Kidney epithelial cell (primary cell): ENCODE measurements around the gene OTP. TPM values are rescaled to one million over a fixed set of nuclear protein-coding genes. Genes with fewer than 3 reads are reported as not detected.

Source experiments
- DNase-seq: peaks from one replicate; pipeline ENCODE4 v3.0.0-alpha.2; 2010; ENCODE audit warnings: low read depth
- H3K27me3 ChIP-seq: 2 replicates; pipeline ENCODE4 v1.6.0; 2011; ENCODE audit warnings: low read length; ENCODE audit not compliant: control insufficient read depth, insufficient read depth
- H3K36me3 ChIP-seq: 2 replicates; pipeline ENCODE4 v1.5.1; 2011; ENCODE audit warnings: low read length; ENCODE audit not compliant: control insufficient read depth, insufficient read depth
- H3K4me3 ChIP-seq: 2 replicates; pipeline ENCODE4 v1.5.1; 2011; ENCODE audit warnings: low read depth, mild to moderate bottlenecking, control low read depth, low read length
- total RNA-seq: library from RNA; depleted of rRNA; stranded (reverse); fragments of >200 nt; gene quantifications from 2 replicates; pipeline ENCODE4 v1.2.3, GENCODE V29; 2015
- TF ChIP-seq, protein P1 (sequence below): IDR thresholded peaks from 2 replicates; pipeline ENCODE4 v1.5.1; 2011; ENCODE audit warnings: mild to moderate bottlenecking, moderate library complexity, low read length, control low read depth, inconsistent platforms; ENCODE audit not compliant: insufficient read depth, poor library complexity, severe bottlenecking

The OTP gene
- total RNA-seq, 1 donor from 2014 or later = not detected

DNA sequence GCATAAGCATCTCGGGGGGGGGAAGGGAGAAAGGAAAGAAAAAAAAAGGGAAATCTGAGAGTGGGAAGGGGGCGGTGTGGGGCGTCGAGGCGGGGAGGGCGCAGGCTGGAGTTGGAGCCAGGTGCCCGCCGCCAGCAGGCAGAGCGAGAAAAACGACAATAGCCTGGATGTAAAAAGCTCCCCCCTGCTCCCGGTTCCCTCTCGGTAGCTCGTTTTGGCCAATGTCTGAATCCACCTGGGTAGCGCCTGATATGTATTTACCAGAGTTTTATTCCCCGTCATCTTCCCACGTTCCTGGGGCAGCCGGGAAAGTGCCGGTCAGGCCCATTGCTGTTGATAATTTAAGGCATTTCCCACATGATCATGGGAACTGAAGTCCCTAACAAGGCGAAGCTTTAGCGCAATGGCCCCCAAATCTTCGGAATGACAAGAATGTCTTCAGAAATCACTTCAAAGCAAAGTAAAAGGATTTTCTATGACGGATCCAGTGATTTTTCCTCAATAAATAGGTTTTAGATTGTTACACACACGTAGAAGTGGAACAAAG is 3.0 kb upstream of the OTP start:
- no peak for DNase-seq
- Histone ChIP-seq H3K27me3 (peaks cover 94% of the 10 kb centered on the region), H3K36me3 (no peaks in the 10 kb centered on the region), H3K4me3 (no peak overlapping the region)
- TF ChIP-seq, protein P1, sequence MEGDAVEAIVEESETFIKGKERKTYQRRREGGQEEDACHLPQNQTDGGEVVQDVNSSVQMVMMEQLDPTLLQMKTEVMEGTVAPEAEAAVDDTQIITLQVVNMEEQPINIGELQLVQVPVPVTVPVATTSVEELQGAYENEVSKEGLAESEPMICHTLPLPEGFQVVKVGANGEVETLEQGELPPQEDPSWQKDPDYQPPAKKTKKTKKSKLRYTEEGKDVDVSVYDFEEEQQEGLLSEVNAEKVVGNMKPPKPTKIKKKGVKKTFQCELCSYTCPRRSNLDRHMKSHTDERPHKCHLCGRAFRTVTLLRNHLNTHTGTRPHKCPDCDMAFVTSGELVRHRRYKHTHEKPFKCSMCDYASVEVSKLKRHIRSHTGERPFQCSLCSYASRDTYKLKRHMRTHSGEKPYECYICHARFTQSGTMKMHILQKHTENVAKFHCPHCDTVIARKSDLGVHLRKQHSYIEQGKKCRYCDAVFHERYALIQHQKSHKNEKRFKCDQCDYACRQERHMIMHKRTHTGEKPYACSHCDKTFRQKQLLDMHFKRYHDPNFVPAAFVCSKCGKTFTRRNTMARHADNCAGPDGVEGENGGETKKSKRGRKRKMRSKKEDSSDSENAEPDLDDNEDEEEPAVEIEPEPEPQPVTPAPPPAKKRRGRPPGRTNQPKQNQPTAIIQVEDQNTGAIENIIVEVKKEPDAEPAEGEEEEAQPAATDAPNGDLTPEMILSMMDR = no peak

DNA sequence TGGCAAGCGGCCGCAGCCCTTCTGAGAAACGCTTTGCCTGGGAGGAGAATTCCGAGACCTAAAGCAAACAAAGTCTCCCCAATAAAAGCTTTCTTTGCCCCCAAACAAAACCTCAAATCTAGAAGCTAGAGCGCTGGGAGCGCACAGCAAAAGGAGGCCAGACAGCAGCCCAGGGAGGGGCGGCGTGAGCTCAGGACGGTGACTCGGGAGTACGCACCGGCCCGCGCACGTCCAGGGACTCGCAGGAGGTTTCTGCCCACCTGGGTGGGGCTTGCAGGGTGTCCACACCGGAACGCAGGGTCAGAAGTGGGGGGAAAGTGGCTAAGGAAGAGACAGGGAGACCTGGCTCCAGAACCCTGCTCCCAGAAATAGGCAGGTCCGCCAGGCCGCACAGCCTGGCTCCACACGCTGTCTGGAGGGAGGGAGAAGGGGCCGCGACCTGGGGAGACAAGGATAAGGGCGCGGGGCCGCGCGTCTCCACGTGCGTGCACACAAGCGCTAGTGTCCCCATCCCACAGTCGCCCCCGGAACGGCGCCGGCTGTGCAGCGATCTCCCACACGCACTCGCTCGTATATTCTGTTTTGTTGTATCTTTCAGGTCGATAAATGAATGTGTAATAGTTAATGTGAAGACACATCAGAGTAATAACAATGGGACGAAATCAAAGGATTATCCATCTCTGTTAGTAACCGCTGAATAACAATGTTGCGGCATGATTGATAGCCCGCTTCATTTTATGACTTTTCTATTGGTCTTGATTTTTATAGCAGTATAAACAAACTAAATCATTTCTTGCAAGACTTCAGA is 2.3 kb upstream of the OTP start:
- TF ChIP-seq, protein P1 = no peak
- DNase-seq = no peak
- Histone ChIP-seq H3K4me3 (no peak overlapping the region), H3K27me3 (peaks cover 94% of the 10 kb centered on the region), H3K36me3 (no peaks in the 10 kb centered on the region)

DNA sequence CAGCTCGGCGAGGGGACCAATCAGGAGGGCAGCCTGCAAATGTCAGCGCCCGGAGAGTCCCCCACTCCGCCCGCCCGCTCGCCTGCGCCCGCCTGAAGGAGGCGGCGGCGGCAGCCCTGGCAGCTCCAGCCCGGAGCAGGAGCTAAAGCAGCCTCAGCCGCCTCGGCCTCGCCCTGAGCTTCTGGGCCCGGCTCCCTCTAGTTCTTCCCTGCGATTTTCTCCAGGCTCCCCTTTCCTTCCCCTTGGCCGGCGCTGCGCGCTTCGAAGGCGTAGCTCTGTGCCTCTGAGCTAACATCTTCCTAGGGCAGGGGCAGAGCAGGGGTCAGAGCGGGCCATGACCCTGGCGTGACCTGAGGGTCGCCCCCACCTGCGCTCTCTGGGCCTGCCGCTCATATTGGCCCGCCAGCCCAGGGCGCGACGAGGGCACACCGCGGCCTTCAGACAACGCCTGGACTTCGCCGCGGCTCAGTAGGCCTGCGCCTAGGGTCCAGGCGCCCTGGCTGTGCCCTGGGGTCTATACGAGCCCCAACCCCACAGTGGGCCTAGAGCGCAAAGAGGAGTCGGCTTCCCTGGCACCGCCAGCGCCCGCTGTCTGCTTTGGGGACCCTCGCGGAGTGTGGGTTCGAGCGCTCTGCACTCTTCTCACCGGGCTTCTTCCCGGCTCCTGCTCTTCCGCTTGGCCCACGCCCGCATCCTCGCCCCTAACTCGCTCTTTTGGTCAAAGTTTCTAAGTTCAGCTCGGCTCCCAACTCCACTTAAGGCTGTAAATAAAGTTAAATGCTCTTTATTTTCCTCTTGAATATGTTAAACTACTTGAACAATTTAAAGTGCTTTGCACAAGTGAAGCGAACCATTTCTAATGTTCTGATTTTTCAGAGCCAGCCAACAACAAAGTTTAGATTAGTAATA is 504 bp upstream of the OTP start:
- peaks cover 79% of the 10 kb centered on the region for H3K27me3 ChIP-seq
- H3K36me3 ChIP-seq = no peaks in the 10 kb centered on the region
- TF ChIP-seq, protein P1 = no peak
- DNase-seq = no peak
- H3K4me3 ChIP-seq = no peak overlapping the region

DNA sequence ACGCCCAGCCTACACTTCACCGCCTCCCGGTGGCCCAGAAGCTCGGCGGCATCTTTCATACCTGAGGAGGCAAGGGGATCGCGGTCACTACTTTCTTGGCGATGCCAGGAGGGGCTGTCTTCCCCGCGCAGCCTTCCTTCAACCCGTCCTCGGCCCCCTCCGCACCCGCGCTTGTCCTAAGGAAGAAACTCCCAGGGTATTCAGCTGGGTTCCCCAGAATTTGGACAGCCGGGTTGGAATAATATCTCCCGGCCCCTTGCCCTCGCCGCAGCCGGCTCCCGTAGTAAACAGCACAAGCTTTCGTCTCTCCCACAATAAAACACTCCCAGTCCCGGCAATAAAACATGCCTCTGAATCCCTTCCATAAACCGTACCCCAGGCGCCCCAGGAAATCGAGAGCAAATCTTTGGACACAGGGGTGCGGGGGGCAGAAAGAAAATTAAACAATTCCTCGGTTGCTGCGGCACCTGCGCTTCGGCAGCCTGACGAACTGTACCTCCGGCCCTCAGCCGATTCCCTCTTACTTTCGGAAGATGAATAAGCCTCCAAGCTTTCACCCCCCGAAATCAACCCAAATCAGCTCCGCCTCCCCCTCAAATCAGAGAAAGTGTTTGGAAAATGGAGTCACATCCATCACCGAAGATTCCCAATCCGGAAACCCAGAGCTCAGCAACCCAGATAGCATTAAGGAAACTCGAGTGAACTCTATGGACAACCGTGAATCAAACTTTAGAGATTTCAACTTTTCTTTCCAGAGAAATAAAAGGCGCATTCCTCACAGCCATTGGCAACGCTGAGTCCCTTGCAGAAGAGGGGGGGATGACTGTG is 1.1 kb downstream of the OTP start:
- TF ChIP-seq, protein P1 = no peak
- no peaks in the 10 kb centered on the region for H3K36me3 ChIP-seq
- H3K4me3 ChIP-seq = no peak overlapping the region
- DNase-seq = no peak
- H3K27me3 ChIP-seq = peaks cover 74% of the 10 kb centered on the region

DNA sequence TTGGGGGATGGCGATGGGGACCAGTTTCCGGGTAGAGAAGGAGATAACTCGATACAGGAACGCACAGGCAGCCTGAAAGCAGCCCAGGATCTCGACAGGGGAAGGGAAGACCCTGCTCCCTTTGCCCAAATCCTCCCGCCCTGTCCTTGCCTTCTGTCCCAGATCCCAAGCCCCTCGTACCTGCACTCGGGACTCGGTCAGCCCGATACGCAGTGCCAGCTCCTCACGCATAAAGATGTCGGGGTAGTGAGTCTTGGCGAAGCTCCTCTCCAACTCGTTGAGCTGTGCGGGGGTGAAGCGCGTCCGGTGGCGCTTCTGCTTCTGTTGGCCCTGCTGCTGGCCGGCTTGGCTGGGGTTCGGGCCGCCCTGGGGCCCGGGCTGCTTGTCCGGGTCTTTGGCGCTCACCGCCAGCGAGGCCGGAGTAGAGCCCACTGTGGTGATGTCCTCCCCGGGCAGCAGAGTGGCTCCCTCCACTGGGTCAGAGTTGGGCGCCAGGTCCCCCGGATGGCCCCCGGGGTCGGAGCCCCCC is 1.8 kb downstream of the OTP start:
- Histone ChIP-seq H3K4me3 (no peak overlapping the region), H3K27me3 (peaks cover 74% of the 10 kb centered on the region), H3K36me3 (no peaks in the 10 kb centered on the region)
- DNase-seq = no peak
- TF ChIP-seq, protein P1 = no peak
